LoVo (cell line): Measurements from ENCODE around the gene CHM.
"Not testable (repeated sequence)": the region's sequence is repeated elsewhere in the genome, so short reads cannot be mapped to it uniquely, and the experiment has no call there.

Source experiments
- DNase-seq: peaks from one replicate; pipeline ENCODE4 v3.0.0-alpha.2; 2016; ENCODE audit warnings: low spot score

Gene CHM

GRCh38 chrX:85995641-85996040 is 51.7 kb downstream of the CHM start:
- no peak for DNase-seq

- no peak for DNase-seq
These were observed 52.6 kb downstream of the CHM start for GRCh38 chrX:85994797-85995196.

GRCh38 chrX:85994228-85994627 is 53.1 kb downstream of the CHM start:
- DNase-seq: no peak

GRCh38 chrX:85993539-85994197 is 53.7 kb downstream of the CHM start:
- no peak for DNase-seq

GRCh38 chrX:85992811-85993229 is 54.5 kb downstream of the CHM start:
- DNase-seq: peak; percentile 1

GRCh38 chrX:85988353-85988752 is 59.0 kb downstream of the CHM start:
- DNase-seq: no peak

- DNase-seq: no peak
These were observed 67.1 kb downstream of the CHM start for GRCh38 chrX:85980286-85980685.

- no peak for DNase-seq
These were observed 70.1 kb downstream of the CHM start for GRCh38 chrX:85977218-85977617.

GRCh38 chrX:85972351-85972750 is 75.0 kb downstream of the CHM start:
- DNase-seq: not testable (repeated sequence)

- DNase-seq: no peak
These were observed 82.6 kb downstream of the CHM start for GRCh38 chrX:85964744-85965143.

GRCh38 chrX:85963736-85964135 is 83.6 kb downstream of the CHM start:
- DNase-seq: no peak

GRCh38 chrX:85955510-85955909 is 91.8 kb downstream of the CHM start:
- no peak for DNase-seq

GRCh38 chrX:85944751-85945150 is 102.6 kb downstream of the CHM start:
- not testable (repeated sequence) for DNase-seq

GRCh38 chrX:85941275-85941674 is 106.1 kb downstream of the CHM start:
- no peak for DNase-seq

GRCh38 chrX:85939942-85940341 is 107.4 kb downstream of the CHM start:
- DNase-seq: not testable (repeated sequence)

GRCh38 chrX:85934399-85934798 is 113.0 kb downstream of the CHM start:
- not testable (repeated sequence) for DNase-seq

- no peak for DNase-seq
These were observed 117.3 kb downstream of the CHM start for GRCh38 chrX:85930099-85930498.

GRCh38 chrX:85928606-85929005 is 118.8 kb downstream of the CHM start:
- DNase-seq: no peak

GRCh38 chrX:85927740-85928139 is 119.6 kb downstream of the CHM start:
- no peak for DNase-seq

GRCh38 chrX:85922821-85923220 is 124.5 kb downstream of the CHM start:
- DNase-seq: no peak

- DNase-seq: not testable (repeated sequence)
These were observed 130.6 kb downstream of the CHM start for GRCh38 chrX:85916656-85917280.

- no peak for DNase-seq
These were observed 132.9 kb downstream of the CHM start for GRCh38 chrX:85914431-85914830.

- no peak for DNase-seq
These were observed 140.0 kb downstream of the CHM start for GRCh38 chrX:85907316-85907715.

GRCh38 chrX:85906399-85906798 is 141.0 kb downstream of the CHM start:
- DNase-seq: no peak
